ENCODE results near the gene AFAP1L1. TPM values are rescaled to one million over a fixed set of nuclear protein-coding genes. Genes with fewer than 3 reads are reported as not detected.

The AFAP1L1 gene
- total RNA-seq, 1 experiment from 2014 or later: 19.6 TPM

DNA sequence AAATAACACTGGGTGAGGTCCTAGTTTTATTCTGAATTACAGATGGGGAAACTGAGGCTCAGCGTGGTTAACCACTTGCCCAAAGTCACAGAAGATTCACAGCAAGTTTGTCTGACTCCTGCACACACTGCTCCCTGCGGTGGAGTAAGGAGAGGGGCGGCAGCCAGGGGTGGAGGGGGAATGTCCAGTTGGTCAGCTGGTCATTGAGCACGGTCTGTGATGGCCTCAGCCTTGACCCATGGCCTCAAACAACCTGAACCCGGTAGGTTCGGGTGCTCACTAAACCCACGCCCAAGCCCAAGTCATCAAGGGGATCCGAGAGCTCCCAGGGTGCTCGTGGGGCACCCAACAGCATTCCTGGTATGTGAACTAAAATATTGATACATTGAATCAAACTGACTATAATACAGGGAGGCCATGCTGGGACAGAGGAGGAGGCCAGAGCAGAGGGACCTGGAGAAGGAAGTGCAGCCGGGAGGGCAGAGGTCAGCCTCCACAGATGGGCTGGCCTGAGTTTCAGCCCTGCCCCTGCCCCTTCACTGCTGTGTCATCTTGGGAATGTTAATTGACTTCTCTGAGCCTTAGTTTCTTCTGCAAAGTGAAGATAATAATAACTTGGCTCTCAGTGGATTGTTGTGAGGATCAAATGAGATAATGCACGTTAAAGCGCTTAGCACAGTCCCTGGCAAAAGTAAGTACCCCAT, 111.0 kb downstream of the AFAP1L1 start:
- no peaks in the 10 kb centered on the region for H3K79me2 ChIP-seq (ENCODE audit: low read length)
- no peaks in the 10 kb centered on the region for H3F3A ChIP-seq (ENCODE audit: low read length, unreplicated experiment)
- no peak overlapping the region for H2AFZ ChIP-seq (ENCODE audit: low read length)
- intact Hi-C loops (cut with micrococcal nuclease): loop anchor here (1.0 to 2.0 kb wide), 3 partner anchors 49 to 236 kb away; no protein-coding TSS in a partner anchor
- H3K27ac ChIP-seq (ENCODE audit: low read length): no peak overlapping the region
- ChIA-PET CTCF (interaction anchor here (1.0 to 1.1 kb wide), 3 partner anchors 52 to 182 kb away, joined by 3 to 6 read pairs (median 4); no protein-coding TSS in a partner anchor), POLR2A (ENCODE audit: unreplicated experiment) (interaction anchor here (0.8 kb wide), 1 partner anchor 19 kb away, joined by 4 read pairs; no protein-coding TSS in a partner anchor)
- TF ChIP-seq EZH2phosphoT487 (IDR thresholded peaks at IDR 0.05; ENCODE audit: borderline replicate concordance, low read length) (no peak), EZH2 (IDR thresholded peaks at IDR 0.05; ENCODE audit: low read length, unreplicated experiment) (no peak)
- TF ChIP-seq, protein P1, sequence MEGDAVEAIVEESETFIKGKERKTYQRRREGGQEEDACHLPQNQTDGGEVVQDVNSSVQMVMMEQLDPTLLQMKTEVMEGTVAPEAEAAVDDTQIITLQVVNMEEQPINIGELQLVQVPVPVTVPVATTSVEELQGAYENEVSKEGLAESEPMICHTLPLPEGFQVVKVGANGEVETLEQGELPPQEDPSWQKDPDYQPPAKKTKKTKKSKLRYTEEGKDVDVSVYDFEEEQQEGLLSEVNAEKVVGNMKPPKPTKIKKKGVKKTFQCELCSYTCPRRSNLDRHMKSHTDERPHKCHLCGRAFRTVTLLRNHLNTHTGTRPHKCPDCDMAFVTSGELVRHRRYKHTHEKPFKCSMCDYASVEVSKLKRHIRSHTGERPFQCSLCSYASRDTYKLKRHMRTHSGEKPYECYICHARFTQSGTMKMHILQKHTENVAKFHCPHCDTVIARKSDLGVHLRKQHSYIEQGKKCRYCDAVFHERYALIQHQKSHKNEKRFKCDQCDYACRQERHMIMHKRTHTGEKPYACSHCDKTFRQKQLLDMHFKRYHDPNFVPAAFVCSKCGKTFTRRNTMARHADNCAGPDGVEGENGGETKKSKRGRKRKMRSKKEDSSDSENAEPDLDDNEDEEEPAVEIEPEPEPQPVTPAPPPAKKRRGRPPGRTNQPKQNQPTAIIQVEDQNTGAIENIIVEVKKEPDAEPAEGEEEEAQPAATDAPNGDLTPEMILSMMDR (conservative IDR thresholded peaks at IDR 0.05; ENCODE audit: low read depth, low read length): no peak
- no peak for DNase-seq
- H3K4me3 ChIP-seq (ENCODE audit: low read length): no peak overlapping the region
- H3K4me1 ChIP-seq (ENCODE audit: insufficient read depth, low read length): no peaks in the 10 kb centered on the region
- no peak for ATAC-seq
- H4K20me1 ChIP-seq (ENCODE audit: low read length): no peaks in the 10 kb centered on the region
- H3K9ac ChIP-seq (ENCODE audit: low read length): no peak overlapping the region
- no peaks in the 10 kb centered on the region for H3K9me3 ChIP-seq (ENCODE audit: low read length)
- H3K4me2 ChIP-seq (ENCODE audit: low read length): no peak overlapping the region
- no peaks in the 10 kb centered on the region for H3K9me2 ChIP-seq (replicated peaks; ENCODE audit: low read length)
- H3K27me3 ChIP-seq (ENCODE audit: low read length): no peaks in the 10 kb centered on the region
- H3K36me3 ChIP-seq (ENCODE audit: low read depth, low read length): no peaks in the 10 kb centered on the region
- BruUV-seq (replicated peaks): no TSS peak

DNA sequence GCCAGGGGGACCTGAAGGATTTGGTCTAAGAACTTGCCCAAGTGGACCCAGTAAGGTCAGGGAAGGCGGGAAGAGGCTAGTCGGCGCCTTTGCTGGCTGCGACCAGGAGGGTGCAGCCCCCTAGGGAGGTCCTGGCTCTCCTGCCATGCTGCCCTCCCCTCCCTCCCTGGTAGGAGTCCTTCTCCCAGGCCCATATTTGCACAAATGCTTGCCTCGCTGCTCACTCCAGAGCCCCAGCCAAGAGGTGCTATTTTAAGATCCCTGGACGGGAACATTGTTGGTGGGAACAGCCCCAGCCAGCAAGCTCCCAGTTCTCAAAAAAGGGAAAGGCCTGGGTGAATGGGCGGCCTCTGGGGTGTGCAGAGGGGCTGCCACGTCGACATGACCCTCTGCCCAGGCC, 111.7 kb downstream of the AFAP1L1 start:
- no peaks in the 10 kb centered on the region for H3K9me3 ChIP-seq (ENCODE audit: low read length)
- no TSS peak for BruUV-seq (replicated peaks)
- ATAC-seq: no peak
- intact Hi-C loops (cut with micrococcal nuclease): loop anchor here (2.0 kb wide), 1 partner anchor 235 kb away; no protein-coding TSS in a partner anchor
- no peaks in the 10 kb centered on the region for H3K79me2 ChIP-seq (ENCODE audit: low read length)
- H3K27ac ChIP-seq (ENCODE audit: low read length): no peak overlapping the region
- no peaks in the 10 kb centered on the region for H3K27me3 ChIP-seq (ENCODE audit: low read length)
- H3K4me3 ChIP-seq (ENCODE audit: low read length): no peak overlapping the region
- H4K20me1 ChIP-seq (ENCODE audit: low read length): no peaks in the 10 kb centered on the region
- ChIA-PET CTCF (interaction anchor here (0.6 kb wide), 1 partner anchor 183 kb away, joined by 8 read pairs; no protein-coding TSS in a partner anchor), POLR2A (ENCODE audit: unreplicated experiment) (no interaction called here)
- H3K36me3 ChIP-seq (ENCODE audit: low read depth, low read length): no peaks in the 10 kb centered on the region
- H3K4me1 ChIP-seq (ENCODE audit: insufficient read depth, low read length): no peaks in the 10 kb centered on the region
- no peaks in the 10 kb centered on the region for H3F3A ChIP-seq (ENCODE audit: low read length, unreplicated experiment)
- no peaks in the 10 kb centered on the region for H3K9me2 ChIP-seq (replicated peaks; ENCODE audit: low read length)
- no peak overlapping the region for H2AFZ ChIP-seq (ENCODE audit: low read length)
- no peak overlapping the region for H3K9ac ChIP-seq (ENCODE audit: low read length)
- no peak for TF ChIP-seq EZH2 (IDR thresholded peaks at IDR 0.05; ENCODE audit: low read length, unreplicated experiment)
- TF ChIP-seq, protein P1 (conservative IDR thresholded peaks at IDR 0.05; ENCODE audit: low read depth, low read length): no peak
- TF ChIP-seq EZH2phosphoT487 (IDR thresholded peaks at IDR 0.05; ENCODE audit: borderline replicate concordance, low read length): no peak
- H3K4me2 ChIP-seq (ENCODE audit: low read length): no peak overlapping the region
- DNase-seq: no peak

DNA sequence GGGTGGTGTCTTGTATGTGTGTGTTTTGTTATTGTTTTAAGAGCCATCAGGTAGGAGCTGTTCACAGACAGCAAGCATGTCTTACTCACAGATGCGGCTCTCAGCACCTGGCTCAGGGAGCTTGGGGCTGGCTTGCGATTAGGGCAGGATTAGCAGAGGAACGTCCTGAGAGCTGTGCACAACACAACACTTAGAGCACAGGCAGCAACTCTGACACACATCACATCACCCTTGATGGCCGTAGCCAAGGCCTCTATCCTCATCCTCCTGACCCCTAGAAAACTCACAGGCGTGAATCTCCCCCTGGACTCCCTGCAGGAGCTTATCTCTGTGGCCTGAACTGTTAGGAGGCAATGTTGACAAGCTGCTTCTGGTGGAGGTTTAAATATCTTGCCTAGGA, 114.5 kb downstream of the AFAP1L1 start:
- no peaks in the 10 kb centered on the region for H3K27me3 ChIP-seq (ENCODE audit: low read length)
- TF ChIP-seq EZH2 (IDR thresholded peaks at IDR 0.05; ENCODE audit: low read length, unreplicated experiment) (no peak), EZH2phosphoT487 (IDR thresholded peaks at IDR 0.05; ENCODE audit: borderline replicate concordance, low read length) (no peak)
- TF ChIP-seq, protein P1 (conservative IDR thresholded peaks at IDR 0.05; ENCODE audit: low read depth, low read length): no peak
- H3K27ac ChIP-seq (ENCODE audit: low read length): no peak overlapping the region
- H3K9me3 ChIP-seq (ENCODE audit: low read length): no peaks in the 10 kb centered on the region
- H3F3A ChIP-seq (ENCODE audit: low read length, unreplicated experiment): no peaks in the 10 kb centered on the region
- POLR2A ChIA-PET (ENCODE audit: unreplicated experiment): no interaction called here
- no peak overlapping the region for H3K9ac ChIP-seq (ENCODE audit: low read length)
- no peaks in the 10 kb centered on the region for H3K36me3 ChIP-seq (ENCODE audit: low read depth, low read length)
- H2AFZ ChIP-seq (ENCODE audit: low read length): no peak overlapping the region
- no peaks in the 10 kb centered on the region for H3K79me2 ChIP-seq (ENCODE audit: low read length)
- no peak overlapping the region for H3K4me2 ChIP-seq (ENCODE audit: low read length)
- intact Hi-C loops (cut with micrococcal nuclease): no loop called here
- no peaks in the 10 kb centered on the region for H3K9me2 ChIP-seq (replicated peaks; ENCODE audit: low read length)
- no TSS peak for BruUV-seq (replicated peaks)
- H4K20me1 ChIP-seq (ENCODE audit: low read length): no peaks in the 10 kb centered on the region
- no peak overlapping the region for H3K4me3 ChIP-seq (ENCODE audit: low read length)
- CTCF ChIA-PET: interaction anchor here (1.1 kb wide), 1 partner anchor 49 kb away, joined by 5 read pairs; no protein-coding TSS in a partner anchor
- no peak for ATAC-seq
- no peaks in the 10 kb centered on the region for H3K4me1 ChIP-seq (ENCODE audit: insufficient read depth, low read length)
- no peak for DNase-seq
